HG02973 (cell line): ENCODE measurements around the gene CDADC1.

Source experiments
- ATAC-seq: cut with Tn5 transposase; IDR thresholded peaks from one replicate; pipeline ENCODE4 v1.9.1; 2021; ENCODE audit warnings: moderate library complexity; ENCODE audit not compliant: unreplicated experiment

The CDADC1 gene

DNA sequence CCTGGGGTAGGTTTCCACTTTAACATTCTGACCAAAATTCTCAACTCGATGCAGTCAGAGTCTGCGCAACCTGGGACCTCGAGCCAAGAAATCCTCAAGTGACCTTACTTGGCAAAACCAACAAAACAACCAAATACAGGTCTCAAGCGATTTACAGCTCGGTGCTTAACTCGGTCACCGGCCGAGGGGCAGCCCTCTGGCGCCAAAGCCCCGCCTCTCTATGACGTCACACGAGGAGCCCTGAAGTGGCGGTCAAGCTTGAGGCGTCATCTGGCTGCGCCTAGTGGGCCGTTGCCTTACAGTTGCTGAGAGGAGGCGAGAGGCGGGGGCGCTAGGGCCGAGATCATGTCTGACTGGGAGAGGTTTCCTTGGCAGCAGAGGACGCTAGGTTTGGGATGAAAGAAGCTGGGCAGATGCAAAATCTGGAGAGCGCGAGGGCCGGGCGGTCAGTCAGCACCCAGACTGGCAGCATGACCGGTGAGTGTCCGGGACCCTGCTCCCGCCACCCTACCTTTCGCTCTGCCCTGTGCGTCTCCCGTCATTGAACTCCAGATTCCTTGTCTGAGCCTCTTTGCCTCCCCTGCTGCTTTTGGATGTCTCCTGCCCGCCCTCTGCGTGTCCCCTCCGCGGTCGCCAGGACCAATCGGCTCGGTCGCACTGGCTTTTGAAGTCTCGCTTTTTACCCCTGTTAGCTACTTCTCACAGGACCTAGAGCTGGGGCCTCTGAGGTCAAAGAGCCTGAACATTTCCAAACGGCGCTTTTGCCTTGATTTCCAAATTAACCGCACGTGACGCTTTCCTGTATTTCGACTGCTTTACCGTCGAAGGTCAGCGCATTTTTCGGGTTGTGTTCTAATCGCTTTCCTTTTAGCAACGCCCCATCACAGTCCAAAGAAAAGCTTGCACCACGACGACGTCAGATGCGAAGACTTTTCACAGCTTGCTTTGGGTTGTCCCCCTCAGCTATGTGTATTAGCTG lies at the start of gene CDADC1:
CDADC1 (plus strand) TSS at position 283 of the 979 bp plus-strand sequence; CDS start at position 396, 113 bp downstream.
- ATAC-seq = peak; percentile 94

GRCh38 chr13:49206641-49207040 lies 41.1 kb upstream of the CDADC1 start:
- ATAC-seq = no peak

DNA sequence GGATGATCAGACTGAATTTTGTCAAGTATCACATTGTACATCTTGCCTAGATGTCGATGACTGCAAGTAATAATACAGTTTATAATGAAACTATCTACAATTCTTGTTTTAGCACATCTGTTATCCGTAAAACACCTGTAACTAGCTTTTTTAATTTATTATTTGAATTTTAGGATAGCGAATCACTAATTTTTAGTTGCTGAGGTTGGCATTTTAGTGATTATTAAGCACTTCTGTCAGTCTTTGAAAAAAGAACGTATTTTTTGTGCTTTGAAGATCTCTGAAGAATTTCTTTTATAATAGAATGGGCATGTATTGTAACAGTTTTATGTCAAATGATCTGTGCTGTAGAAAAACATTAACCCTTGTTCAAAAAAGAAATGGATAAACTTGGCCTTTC lies 39.1 kb upstream of the CDADC1 start:
- no peak for ATAC-seq

DNA sequence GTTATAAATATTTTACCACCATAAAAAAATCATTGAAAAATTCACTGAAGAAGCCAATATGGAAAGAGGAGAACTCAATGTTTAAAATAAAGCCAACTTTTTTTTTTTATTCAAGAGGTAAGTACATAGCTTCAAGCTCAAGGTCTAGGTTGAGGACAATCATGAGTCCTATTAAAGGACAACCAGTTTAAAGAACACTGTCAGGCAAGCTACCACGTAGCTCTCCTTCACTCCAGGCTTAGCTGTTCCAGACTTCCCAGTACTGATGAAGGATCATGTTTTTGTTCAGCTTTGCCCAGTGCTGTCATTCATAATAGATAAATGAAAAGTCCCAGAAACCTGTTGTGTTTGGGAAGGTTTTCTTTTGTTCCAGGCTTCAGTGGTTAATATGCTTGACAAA lies 37.6 kb upstream of the CDADC1 start:
- ATAC-seq = no peak

- ATAC-seq = no peak
Observed at GRCh38 chr13:49210669-49211068, 37.1 kb upstream of the CDADC1 start.

DNA sequence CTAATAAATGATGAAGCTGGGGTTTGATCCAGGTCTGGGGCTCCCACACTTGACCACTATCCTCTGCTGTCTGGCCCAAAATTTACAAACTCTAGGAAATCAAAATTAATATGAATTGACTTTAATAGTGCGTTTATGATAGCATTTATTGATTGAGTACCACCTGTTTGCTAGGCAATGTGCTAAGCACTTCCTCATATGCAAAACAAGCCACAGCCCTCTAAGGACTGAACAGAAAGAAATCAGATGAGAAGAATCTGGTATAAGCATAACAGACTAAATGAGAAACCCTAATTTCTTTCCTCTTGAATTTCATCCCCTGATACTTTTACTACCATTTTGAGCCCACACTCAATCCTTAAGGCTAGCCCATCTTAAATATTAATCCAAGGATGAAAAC lies 34.2 kb upstream of the CDADC1 start:
- ATAC-seq = no peak

DNA sequence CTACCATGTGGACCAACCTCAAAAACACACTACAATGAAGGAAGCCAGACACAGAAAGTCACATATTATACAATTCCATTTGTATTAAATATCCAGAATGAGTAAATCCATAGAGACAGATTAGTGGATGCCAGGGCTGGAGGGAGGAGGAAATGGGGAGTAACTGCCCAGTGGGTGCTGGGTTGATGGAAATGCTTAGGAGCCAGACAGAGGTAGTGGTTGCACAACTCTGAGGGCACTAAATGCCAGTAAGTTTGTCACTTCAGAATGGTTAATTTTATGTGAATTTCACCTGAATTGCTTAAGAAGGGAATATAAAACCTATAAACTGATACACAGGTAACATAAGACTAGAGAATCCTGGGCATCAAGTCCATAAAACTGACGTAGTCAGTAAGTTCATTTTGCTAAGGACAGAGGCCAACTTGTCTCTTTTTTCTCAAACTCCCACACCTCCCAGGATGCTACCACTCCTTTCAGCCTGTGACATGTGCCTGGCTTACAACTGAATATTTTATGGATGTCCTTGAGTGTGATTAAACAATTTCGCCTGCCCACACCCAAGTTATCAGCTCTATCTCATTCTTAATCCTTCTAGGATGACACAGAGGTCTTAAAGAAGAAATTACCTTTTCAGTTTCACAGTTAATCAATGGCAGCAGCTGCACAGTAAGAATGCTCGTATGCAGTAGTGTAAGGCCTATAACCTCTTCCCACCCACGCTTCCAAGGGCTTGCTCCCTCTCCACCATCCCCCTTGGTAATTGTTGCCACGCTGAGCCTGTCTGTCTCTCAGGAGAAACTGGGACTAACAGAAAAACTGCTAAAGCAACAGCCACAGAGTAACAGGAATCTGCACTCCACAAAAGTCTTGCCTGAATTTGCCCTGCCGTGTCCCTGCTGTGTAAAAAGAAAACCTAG lies 33.5 kb upstream of the CDADC1 start:
- no peak for ATAC-seq

DNA sequence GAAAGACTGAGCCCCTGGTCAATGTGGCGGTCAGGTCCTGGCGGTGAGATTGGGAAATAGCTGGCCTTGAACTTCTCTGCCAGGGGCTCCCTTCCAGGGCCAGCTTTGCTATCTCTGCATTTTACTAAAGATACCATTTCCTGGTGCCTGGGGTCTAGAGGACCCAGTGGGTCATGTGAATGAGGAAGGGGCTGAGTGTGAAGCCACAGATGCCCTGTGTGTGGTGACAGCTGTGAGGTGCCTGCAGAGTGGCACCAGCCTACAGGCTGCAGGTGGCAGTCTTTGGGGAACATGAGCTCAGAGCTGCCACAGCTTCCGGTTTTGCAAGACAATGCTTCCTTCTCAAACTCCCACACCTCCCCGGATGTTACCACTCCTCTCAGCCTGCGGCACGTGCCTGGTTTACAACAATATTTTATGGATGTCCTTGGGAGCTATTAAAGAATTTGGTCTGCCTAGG lies 32.8 kb upstream of the CDADC1 start:
- no peak for ATAC-seq

DNA sequence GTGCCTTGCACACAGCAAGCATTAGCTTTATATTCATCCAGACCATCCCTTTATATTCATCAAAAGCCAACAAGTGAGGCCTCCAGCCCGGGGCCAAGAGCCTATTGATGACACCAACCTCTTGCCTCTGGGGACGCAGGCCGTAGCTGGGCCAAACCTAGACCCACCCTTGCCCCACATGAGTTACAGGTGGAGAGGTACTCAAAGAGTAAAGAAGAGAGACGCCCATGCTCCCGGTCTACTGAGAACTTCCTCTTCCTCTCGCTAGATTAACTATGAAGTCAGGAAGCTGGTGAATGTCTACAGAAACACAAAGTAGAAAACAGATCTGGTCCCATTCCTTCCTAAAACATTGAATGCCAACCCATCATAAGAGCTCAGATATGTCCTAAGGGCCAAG lies 31.4 kb upstream of the CDADC1 start:
- ATAC-seq = no peak

DNA sequence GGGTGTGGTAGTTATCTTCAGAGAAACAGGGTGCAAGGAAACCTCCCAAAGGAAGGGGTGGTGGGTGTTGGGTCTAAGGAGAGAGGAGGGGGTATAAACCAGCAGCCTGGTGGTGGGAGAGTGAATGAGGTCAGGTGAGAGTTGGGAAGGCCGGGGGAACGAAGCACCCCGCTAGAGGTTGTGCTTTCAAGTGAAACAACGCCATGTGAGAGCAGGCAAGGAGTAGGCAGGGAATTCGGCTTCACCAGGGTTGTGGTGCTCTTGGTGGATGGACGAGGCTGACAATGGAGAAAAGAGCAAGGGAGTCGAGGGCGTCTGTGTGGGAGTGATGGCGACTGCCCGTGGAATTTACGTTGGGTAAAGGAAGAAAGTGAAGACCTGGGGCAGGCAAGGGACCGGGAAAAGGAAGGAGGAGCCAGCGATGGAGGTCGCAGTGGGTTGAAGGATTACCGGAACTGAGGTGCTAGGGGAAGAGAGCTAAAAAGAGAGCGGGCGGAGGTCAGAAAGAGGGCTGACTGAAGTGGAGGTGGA lies 29.7 kb upstream of the CDADC1 start:
- ATAC-seq = no peak

GRCh38 chr13:49218493-49219051 lies 29.2 kb upstream of the CDADC1 start:
- ATAC-seq = no peak

GRCh38 chr13:49219647-49220035 lies 28.1 kb upstream of the CDADC1 start:
- ATAC-seq = no peak

DNA sequence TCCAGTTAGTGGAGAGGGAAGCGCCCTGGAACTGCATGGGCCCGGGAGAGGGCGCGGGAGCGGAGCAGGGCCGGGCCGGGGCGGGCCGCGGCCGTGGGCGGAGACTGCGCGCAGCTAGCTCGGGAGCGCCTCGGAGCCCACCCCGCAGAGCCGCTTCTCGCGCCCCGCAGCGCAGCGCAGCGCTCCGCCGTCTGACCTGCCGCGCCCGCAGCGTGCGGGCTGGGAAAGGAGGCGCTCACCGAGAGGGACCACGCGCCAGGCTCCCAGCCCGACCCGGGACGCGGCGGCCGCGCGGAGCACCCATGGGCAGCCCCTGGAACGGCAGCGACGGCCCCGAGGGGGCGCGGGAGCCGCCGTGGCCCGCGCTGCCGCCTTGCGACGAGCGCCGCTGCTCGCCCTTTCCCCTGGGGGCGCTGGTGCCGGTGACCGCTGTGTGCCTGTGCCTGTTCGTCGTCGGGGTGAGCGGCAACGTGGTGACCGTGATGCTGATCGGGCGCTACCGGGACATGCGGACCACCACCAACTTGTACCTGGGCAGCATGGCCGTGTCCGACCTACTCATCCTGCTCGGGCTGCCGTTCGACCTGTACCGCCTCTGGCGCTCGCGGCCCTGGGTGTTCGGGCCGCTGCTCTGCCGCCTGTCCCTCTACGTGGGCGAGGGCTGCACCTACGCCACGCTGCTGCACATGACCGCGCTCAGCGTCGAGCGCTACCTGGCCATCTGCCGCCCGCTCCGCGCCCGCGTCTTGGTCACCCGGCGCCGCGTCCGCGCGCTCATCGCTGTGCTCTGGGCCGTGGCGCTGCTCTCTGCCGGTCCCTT lies 27.5 kb upstream of the CDADC1 start, which contains the start of gene MLNR:
MLNR (plus strand) TSS at position 303 of the 820 bp plus-strand sequence; CDS start at position 303, 0 bp downstream.
- ATAC-seq = no peak

DNA sequence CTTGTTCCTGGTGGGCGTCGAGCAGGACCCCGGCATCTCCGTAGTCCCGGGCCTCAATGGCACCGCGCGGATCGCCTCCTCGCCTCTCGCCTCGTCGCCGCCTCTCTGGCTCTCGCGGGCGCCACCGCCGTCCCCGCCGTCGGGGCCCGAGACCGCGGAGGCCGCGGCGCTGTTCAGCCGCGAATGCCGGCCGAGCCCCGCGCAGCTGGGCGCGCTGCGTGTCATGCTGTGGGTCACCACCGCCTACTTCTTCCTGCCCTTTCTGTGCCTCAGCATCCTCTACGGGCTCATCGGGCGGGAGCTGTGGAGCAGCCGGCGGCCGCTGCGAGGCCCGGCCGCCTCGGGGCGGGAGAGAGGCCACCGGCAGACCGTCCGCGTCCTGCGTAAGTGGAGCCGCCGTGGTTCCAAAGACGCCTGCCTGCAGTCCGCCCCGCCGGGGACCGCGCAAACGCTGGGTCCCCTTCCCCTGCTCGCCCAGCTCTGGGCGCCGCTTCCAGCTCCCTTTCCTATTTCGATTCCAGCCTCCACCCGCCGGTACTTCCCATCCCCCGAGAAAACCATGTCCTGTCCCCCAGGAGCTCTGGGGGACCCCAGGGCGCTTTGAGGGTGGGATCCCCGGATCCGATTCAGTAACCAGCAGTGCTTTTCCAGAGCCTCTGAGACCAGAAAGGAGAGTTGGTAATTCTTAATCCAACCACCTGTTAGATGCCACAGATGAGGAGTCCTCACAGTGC lies 26.7 kb upstream of the CDADC1 start:
- ATAC-seq = no peak

GRCh38 chr13:49221590-49221965 lies 26.1 kb upstream of the CDADC1 start:
- no peak for ATAC-seq

DNA sequence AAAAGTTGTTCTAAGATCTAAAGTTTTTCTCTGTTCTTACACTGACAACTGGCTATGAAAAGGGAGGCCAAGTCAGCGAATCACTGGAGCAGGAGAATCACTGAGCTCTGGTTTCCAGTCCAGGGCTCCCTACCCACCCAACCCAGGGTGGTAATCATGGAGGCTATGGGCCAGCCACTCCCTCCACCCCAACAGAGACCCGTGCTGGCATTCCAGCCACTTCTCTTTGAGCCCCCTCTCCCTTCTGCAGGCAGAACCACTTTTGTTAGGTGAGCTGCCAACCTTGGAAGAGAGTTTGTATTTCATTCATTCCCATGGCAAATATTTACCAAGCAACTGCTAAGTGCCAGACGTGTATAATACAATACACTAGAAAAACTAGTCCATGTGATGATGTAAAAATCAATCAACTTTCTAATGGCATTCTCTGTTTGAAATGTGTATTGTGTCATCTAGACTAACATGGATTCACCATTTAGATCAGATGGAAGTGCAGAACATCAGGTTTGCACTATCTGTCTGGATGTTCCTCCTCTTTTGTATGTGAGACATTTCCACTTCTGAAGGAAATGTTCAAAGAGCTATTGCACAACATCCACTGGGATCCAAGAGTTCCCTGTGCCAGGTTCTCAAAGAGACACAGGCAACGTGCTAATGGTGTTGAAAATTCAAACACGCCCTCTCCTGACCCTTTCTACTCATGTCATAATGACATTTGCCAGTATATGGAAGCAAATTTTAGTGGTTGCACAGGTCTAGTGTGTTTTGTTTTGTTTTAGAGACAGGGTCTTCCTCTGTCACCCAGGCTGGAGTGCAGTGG lies 22.3 kb upstream of the CDADC1 start:
- no peak for ATAC-seq

- ATAC-seq = no peak
Observed at GRCh38 chr13:49226613-49227012, 21.1 kb upstream of the CDADC1 start.

- no peak for ATAC-seq
Observed at GRCh38 chr13:49234741-49235140, 13.0 kb upstream of the CDADC1 start.
